Tibial nerve (tissue), 3 donors: ENCODE results near the gene GP1BA.

Experiments
- POLR2A ChIP-seq, 2 donors: fragments of 450-650 bp; IDR thresholded peaks; one replicate each; pipeline ENCODE4 v1.6.1; 2017; ENCODE audit warnings: antibody characterized with exemption in 2 of 2, mild to moderate bottlenecking in 2 of 2, moderate library complexity in 2 of 2
- TF ChIP-seq, protein P1 (sequence below), 5 experiments: fragments of 200-600 bp in 3 of 5; fragments of 450-650 bp in 2 of 5; sonication (generic) in 3 of 5; IDR thresholded peaks; one replicate each; pipeline ENCODE4 v1.5.1; 2016 to 2019; ENCODE audit warnings: antibody characterized with exemption in 5 of 5, mild to moderate bottlenecking in 3 of 5, moderate library complexity in 2 of 5

DNA sequence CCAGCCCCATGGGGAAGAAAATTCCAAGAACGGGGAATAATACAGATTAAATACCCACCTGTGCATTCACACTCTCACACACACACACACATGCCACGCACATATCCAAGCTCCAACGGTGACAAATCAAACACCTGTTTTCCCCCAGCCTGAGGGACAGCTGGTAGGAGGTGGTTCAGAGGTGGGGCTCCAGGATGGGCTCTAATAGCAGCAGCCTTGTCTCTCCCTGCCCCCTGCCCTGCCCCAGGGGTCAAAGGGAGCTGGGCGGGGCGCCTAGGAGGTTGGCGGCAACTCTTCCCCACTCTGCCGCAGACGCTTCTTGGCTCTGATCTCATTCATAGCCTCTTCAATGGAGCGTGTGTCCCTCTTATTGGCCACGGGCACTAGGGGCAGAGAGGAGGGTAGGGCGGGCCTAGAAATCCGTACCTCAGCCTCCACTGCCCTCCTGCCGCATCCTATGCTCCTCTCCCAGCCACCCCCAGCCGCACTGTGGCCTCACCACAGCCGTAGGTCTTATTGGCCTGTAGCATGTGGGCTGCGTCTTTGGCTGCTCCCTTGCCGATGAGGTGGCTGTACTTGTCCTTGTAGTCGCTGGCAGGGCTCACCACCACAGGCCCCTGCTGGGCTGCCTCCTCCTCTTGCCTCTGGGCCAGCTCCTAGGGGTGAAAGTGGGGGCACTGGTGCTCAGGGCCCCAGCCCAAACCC lies 27.3 kb downstream of the GP1BA start:
- TF ChIP-seq, protein P1, sequence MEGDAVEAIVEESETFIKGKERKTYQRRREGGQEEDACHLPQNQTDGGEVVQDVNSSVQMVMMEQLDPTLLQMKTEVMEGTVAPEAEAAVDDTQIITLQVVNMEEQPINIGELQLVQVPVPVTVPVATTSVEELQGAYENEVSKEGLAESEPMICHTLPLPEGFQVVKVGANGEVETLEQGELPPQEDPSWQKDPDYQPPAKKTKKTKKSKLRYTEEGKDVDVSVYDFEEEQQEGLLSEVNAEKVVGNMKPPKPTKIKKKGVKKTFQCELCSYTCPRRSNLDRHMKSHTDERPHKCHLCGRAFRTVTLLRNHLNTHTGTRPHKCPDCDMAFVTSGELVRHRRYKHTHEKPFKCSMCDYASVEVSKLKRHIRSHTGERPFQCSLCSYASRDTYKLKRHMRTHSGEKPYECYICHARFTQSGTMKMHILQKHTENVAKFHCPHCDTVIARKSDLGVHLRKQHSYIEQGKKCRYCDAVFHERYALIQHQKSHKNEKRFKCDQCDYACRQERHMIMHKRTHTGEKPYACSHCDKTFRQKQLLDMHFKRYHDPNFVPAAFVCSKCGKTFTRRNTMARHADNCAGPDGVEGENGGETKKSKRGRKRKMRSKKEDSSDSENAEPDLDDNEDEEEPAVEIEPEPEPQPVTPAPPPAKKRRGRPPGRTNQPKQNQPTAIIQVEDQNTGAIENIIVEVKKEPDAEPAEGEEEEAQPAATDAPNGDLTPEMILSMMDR (IDR thresholded peaks at IDR 0.05) = no peak
- no peak for TF ChIP-seq POLR2A (IDR thresholded peaks at IDR 0.05)
